ENCODE measurements around the gene GGTA1.
A peak's percentile ranks its signal among the peaks of the same experiment; 100 is the strongest.

DNA sequence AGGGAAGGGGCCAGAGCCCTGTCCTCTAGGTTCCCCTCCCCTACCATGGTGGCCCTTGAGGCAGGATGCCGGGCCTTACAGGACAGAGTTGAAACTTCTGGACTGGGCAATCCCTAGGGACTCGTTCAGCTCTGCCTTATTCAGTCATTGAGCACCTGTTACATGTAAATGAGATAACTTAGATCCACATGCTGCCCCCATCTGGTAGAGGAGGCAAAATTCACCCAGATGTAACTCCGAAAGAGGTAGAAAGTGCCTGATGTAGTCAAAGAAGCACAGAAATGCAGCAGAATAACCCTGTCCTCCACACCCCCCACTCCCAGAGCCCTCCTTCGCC is 1.5 kb downstream of the GGTA1 start:
- TF ChIP-seq, protein P1, sequence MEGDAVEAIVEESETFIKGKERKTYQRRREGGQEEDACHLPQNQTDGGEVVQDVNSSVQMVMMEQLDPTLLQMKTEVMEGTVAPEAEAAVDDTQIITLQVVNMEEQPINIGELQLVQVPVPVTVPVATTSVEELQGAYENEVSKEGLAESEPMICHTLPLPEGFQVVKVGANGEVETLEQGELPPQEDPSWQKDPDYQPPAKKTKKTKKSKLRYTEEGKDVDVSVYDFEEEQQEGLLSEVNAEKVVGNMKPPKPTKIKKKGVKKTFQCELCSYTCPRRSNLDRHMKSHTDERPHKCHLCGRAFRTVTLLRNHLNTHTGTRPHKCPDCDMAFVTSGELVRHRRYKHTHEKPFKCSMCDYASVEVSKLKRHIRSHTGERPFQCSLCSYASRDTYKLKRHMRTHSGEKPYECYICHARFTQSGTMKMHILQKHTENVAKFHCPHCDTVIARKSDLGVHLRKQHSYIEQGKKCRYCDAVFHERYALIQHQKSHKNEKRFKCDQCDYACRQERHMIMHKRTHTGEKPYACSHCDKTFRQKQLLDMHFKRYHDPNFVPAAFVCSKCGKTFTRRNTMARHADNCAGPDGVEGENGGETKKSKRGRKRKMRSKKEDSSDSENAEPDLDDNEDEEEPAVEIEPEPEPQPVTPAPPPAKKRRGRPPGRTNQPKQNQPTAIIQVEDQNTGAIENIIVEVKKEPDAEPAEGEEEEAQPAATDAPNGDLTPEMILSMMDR (conservative IDR thresholded peaks at IDR 0.05; ENCODE audit: low read depth, low read length) = peak; percentile 71
- no peak for TF ChIP-seq EZH2 (IDR thresholded peaks at IDR 0.05; ENCODE audit: low read length, unreplicated experiment)
- no peak for TF ChIP-seq EZH2phosphoT487 (IDR thresholded peaks at IDR 0.05; ENCODE audit: borderline replicate concordance, low read length)

Data from PC-3 (cell line).